ENCODE results near the gene WRAP73.

DNA sequence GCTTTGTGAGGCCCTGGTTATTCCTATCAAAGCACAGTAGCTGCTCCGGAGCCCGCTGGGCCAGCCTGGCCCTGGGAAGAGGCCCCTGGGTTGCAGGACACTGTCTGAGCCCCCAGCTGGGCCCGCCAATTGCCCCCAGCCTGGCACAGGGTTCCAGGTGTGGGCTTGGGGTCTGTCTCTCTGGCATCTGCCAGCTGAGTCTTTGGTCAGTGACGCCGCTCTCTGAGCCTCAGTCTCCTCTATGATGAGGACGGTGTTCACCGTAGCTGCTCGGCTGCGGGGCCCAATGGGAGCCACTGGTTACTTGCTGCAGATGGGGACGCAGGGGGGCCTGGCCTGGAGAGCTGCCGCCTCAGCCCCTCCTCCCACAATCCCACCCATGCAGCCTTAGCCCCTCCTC is 43.4 kb upstream of the WRAP73 start:
- TF ChIP-seq CHD2 (IDR thresholded peaks at IDR 0.05; ENCODE audit: low read length, partially characterized antibody) (no peak), EP300 (IDR thresholded peaks at IDR 0.05) (no peak), BHLHE40 (IDR thresholded peaks at IDR 0.05; ENCODE audit: low read depth, low read length) (no peak), EHMT2 (IDR thresholded peaks at IDR 0.05; ENCODE audit: low read depth) (no peak), ZNF302 (CRISPR knock-in tag; IDR thresholded peaks at IDR 0.05) (no peak), KDM1A (IDR thresholded peaks at IDR 0.05; ENCODE audit: low read depth) (no peak)
- TF ChIP-seq, protein P1, sequence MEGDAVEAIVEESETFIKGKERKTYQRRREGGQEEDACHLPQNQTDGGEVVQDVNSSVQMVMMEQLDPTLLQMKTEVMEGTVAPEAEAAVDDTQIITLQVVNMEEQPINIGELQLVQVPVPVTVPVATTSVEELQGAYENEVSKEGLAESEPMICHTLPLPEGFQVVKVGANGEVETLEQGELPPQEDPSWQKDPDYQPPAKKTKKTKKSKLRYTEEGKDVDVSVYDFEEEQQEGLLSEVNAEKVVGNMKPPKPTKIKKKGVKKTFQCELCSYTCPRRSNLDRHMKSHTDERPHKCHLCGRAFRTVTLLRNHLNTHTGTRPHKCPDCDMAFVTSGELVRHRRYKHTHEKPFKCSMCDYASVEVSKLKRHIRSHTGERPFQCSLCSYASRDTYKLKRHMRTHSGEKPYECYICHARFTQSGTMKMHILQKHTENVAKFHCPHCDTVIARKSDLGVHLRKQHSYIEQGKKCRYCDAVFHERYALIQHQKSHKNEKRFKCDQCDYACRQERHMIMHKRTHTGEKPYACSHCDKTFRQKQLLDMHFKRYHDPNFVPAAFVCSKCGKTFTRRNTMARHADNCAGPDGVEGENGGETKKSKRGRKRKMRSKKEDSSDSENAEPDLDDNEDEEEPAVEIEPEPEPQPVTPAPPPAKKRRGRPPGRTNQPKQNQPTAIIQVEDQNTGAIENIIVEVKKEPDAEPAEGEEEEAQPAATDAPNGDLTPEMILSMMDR (IDR thresholded peaks at IDR 0.05): no peak
